ENCODE measurements around the gene ZNF750. TPM values are rescaled to one million over a fixed set of nuclear protein-coding genes. Genes with fewer than 3 reads are reported as not detected.

The ZNF750 gene
- total and polyA plus RNA-seq, 8 donors = 9.5 TPM; not detected in 7

- Histone ChIP-seq H3K27ac (peak overlapping the region in 4 of 5 donors; percentile 40 to 81 (median 48)), H3K9me3 (no peaks in the 10 kb centered on the region), H3K4me3 (peak overlapping the region in 1 of 4 donors; percentile 9), H3K36me3 (peaks cover 8 to 60% (median 56%) of the 10 kb centered on the region in 4 donors), H3K27me3 (no peaks in the 10 kb centered on the region), H3K4me1 (peaks cover 3 to 17% (median 13%) of the 10 kb centered on the region in 4 donors)
- no peak for DNase-seq
- 82 to 91% (median 85%) methylated on average over 13 of the region's 13 CpGs for WGBS, 5 donors
- intact Hi-C loops (cut with DNase I; ENCODE audit: low total_unique reads) = no loop called here
- no peak for TF ChIP-seq POLR2AphosphoS5 (IDR thresholded peaks at IDR 0.05)
Measured at GRCh38 chr17:82805254-82805653, 34.6 kb downstream of the ZNF750 start.

GRCh38 chr17:82804442-82805191, 35.2 kb downstream of the ZNF750 start:
- peak overlapping the region in 1 of 4 donors; percentile 9 for H3K4me3 ChIP-seq
- no peaks in the 10 kb centered on the region for H3K27me3 ChIP-seq
- peak; percentile 81 to 86 for DNase-seq
- peaks cover 10 to 60% (median 56%) of the 10 kb centered on the region in 4 donors for H3K36me3 ChIP-seq
- intact Hi-C loops (cut with DNase I; ENCODE audit: low total_unique reads) = no loop called here
- H3K4me1 ChIP-seq = peaks cover 3 to 17% (median 13%) of the 10 kb centered on the region in 4 donors
- 59 to 87% (median 62%) methylated on average over 17 to 27 of the region's 27 CpGs for WGBS, 5 donors
- peak; percentile 11 to 71 (median 59) for TF ChIP-seq POLR2AphosphoS5 (IDR thresholded peaks at IDR 0.05)
- no peak for TF ChIP-seq POLR2A (IDR thresholded peaks at IDR 0.05)
- peak overlapping the region in 4 of 5 donors; percentile 40 to 81 (median 50) for H3K27ac ChIP-seq
- H3K9me3 ChIP-seq = no peaks in the 10 kb centered on the region

- WGBS, 5 donors = 91 to 96% (median 95%) methylated on average over 15 of the region's 15 CpGs
- Histone ChIP-seq H3K4me1 (peaks cover 3 to 17% (median 13%) of the 10 kb centered on the region in 4 donors), H3K27me3 (no peaks in the 10 kb centered on the region), H3K36me3 (peaks cover 10 to 60% (median 56%) of the 10 kb centered on the region in 4 donors), H3K27ac (peak overlapping the region in 1 of 5 donors; percentile 81), H3K4me3 (no peak overlapping the region), H3K9me3 (no peaks in the 10 kb centered on the region)
- no peak for TF ChIP-seq POLR2AphosphoS5 (IDR thresholded peaks at IDR 0.05)
- TF ChIP-seq EP300 (IDR thresholded peaks at IDR 0.05) = no peak
- TF ChIP-seq, protein P1, sequence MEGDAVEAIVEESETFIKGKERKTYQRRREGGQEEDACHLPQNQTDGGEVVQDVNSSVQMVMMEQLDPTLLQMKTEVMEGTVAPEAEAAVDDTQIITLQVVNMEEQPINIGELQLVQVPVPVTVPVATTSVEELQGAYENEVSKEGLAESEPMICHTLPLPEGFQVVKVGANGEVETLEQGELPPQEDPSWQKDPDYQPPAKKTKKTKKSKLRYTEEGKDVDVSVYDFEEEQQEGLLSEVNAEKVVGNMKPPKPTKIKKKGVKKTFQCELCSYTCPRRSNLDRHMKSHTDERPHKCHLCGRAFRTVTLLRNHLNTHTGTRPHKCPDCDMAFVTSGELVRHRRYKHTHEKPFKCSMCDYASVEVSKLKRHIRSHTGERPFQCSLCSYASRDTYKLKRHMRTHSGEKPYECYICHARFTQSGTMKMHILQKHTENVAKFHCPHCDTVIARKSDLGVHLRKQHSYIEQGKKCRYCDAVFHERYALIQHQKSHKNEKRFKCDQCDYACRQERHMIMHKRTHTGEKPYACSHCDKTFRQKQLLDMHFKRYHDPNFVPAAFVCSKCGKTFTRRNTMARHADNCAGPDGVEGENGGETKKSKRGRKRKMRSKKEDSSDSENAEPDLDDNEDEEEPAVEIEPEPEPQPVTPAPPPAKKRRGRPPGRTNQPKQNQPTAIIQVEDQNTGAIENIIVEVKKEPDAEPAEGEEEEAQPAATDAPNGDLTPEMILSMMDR (IDR thresholded peaks at IDR 0.05) = no peak
- TF ChIP-seq POLR2A (IDR thresholded peaks at IDR 0.05) = no peak
- no peak for DNase-seq
- intact Hi-C loops (cut with DNase I; ENCODE audit: low total_unique reads) = no loop called here
Measured at GRCh38 chr17:82803606-82804005, 36.2 kb downstream of the ZNF750 start.

DNA sequence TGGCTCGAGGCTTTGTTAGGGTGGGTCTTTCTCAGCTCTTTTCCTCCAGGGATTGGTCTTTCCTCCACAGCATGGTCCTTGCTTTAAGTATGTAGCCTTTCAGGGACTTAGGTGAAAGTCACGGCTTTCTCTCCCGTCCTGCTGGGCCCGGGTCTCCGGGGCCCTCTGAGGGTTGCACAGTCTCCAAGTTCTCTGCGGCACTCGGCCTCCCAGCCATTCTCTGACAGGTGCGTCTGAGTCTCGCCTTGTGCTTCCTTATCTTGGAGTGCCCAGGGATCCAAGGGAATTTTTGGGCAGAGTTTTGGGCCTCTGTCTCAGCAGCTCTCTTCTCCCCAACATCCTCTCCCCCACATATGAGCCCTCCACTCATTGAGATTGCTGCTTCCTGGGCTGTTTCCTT, 36.6 kb downstream of the ZNF750 start:
- peak overlapping the region in 1 of 5 donors; percentile 81 for H3K27ac ChIP-seq
- peaks cover 10 to 62% (median 61%) of the 10 kb centered on the region in 4 donors for H3K36me3 ChIP-seq
- H3K9me3 ChIP-seq = no peaks in the 10 kb centered on the region
- peaks cover 3 to 17% (median 13%) of the 10 kb centered on the region in 4 donors for H3K4me1 ChIP-seq
- no peak for DNase-seq
- intact Hi-C loops (cut with DNase I; ENCODE audit: low total_unique reads) = no loop called here
- TF ChIP-seq EP300 (IDR thresholded peaks at IDR 0.05) (no peak), POLR2A (IDR thresholded peaks at IDR 0.05) (no peak), POLR2AphosphoS5 (IDR thresholded peaks at IDR 0.05) (no peak)
- TF ChIP-seq, protein P1 (IDR thresholded peaks at IDR 0.05) = no peak
- H3K27me3 ChIP-seq = no peaks in the 10 kb centered on the region
- H3K4me3 ChIP-seq = no peak overlapping the region
- 87 to 92% (median 90%) methylated on average over 9 of the region's 9 CpGs for WGBS, 5 donors

GRCh38 chr17:82802075-82802780, 37.6 kb downstream of the ZNF750 start:
- intact Hi-C loops (cut with DNase I; ENCODE audit: low total_unique reads) = no loop called here
- Histone ChIP-seq H3K27ac (peak overlapping the region in 1 of 5 donors; percentile 81), H3K4me3 (no peak overlapping the region), H3K27me3 (no peaks in the 10 kb centered on the region), H3K36me3 (peaks cover 10 to 54% (median 53%) of the 10 kb centered on the region in 4 donors), H3K4me1 (peaks cover 3 to 17% (median 13%) of the 10 kb centered on the region in 4 donors), H3K9me3 (no peaks in the 10 kb centered on the region)
- WGBS, 5 donors = 87 to 93% (median 91%) methylated on average over 13 to 17 of the region's 17 CpGs
- DNase-seq = peak in 1 of 2 donors; percentile 9
- TF ChIP-seq POLR2A (IDR thresholded peaks at IDR 0.05) (no peak), EP300 (IDR thresholded peaks at IDR 0.05) (no peak), POLR2AphosphoS5 (IDR thresholded peaks at IDR 0.05) (no peak)
- TF ChIP-seq, protein P1 (IDR thresholded peaks at IDR 0.05) = no peak
